Endothelial cell of umbilical vein (primary cell): ENCODE data around the gene RNF113B.

ENCODE experiments used
- FOS ChIP-seq: IDR thresholded peaks from 2 replicates; pipeline ENCODE4 v1.6.1; 2011; ENCODE audit warnings: mild to moderate bottlenecking, low read length, moderate library complexity, borderline replicate concordance; ENCODE audit not compliant: insufficient read depth
- POLR2A ChIP-seq: IDR thresholded peaks from 2 replicates; pipeline ENCODE4 v1.6.1; 2012; ENCODE audit warnings: low read depth, mild to moderate bottlenecking, control low read depth, low read length
- TF ChIP-seq, protein P1 (sequence below), 2 donors: IDR thresholded peaks; 1 replicate in 1 of 2; 2 replicates in 1 of 2; pipeline ENCODE4 v1.5.1; 2011; ENCODE audit warnings: low read length in 2 of 2, mild to moderate bottlenecking in 2 of 2, moderate library complexity in 2 of 2, control low read depth in 1 of 2, inconsistent platforms in 1 of 2, low read depth in 1 of 2; ENCODE audit not compliant: insufficient read depth in 1 of 2; ENCODE audit errors: extremely low read depth in 1 of 2

GRCh38 chr13:98192008-98192407 lies 14.9 kb upstream of the RNF113B start:
- TF ChIP-seq, protein P1, sequence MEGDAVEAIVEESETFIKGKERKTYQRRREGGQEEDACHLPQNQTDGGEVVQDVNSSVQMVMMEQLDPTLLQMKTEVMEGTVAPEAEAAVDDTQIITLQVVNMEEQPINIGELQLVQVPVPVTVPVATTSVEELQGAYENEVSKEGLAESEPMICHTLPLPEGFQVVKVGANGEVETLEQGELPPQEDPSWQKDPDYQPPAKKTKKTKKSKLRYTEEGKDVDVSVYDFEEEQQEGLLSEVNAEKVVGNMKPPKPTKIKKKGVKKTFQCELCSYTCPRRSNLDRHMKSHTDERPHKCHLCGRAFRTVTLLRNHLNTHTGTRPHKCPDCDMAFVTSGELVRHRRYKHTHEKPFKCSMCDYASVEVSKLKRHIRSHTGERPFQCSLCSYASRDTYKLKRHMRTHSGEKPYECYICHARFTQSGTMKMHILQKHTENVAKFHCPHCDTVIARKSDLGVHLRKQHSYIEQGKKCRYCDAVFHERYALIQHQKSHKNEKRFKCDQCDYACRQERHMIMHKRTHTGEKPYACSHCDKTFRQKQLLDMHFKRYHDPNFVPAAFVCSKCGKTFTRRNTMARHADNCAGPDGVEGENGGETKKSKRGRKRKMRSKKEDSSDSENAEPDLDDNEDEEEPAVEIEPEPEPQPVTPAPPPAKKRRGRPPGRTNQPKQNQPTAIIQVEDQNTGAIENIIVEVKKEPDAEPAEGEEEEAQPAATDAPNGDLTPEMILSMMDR (IDR thresholded peaks at IDR 0.05; ENCODE audit: extremely low read depth in 1 of 2, insufficient read depth in 1 of 2, low read depth in 1 of 2, low read length in 2 of 2) = no peak
- no peak for TF ChIP-seq POLR2A
- no peak for TF ChIP-seq FOS
